DND-41 (cell line): ENCODE data around the gene S100A2.

ENCODE experiments used
- EZH2 ChIP-seq: IDR thresholded peaks from 3 replicates; pipeline ENCODE4 v1.6.1; 2012; ENCODE audit warnings: borderline replicate concordance, low read depth, mild to moderate bottlenecking, moderate library complexity, low read length, inconsistent platforms; ENCODE audit not compliant: severe bottlenecking
- TF ChIP-seq, protein P1 (sequence below): IDR thresholded peaks from 2 replicates; pipeline ENCODE4 v1.5.1; 2012; ENCODE audit warnings: borderline replicate concordance, low read length, moderate library complexity, mild to moderate bottlenecking; ENCODE audit not compliant: poor library complexity, severe bottlenecking; ENCODE audit errors: extremely low read depth

- TF ChIP-seq, protein P1, sequence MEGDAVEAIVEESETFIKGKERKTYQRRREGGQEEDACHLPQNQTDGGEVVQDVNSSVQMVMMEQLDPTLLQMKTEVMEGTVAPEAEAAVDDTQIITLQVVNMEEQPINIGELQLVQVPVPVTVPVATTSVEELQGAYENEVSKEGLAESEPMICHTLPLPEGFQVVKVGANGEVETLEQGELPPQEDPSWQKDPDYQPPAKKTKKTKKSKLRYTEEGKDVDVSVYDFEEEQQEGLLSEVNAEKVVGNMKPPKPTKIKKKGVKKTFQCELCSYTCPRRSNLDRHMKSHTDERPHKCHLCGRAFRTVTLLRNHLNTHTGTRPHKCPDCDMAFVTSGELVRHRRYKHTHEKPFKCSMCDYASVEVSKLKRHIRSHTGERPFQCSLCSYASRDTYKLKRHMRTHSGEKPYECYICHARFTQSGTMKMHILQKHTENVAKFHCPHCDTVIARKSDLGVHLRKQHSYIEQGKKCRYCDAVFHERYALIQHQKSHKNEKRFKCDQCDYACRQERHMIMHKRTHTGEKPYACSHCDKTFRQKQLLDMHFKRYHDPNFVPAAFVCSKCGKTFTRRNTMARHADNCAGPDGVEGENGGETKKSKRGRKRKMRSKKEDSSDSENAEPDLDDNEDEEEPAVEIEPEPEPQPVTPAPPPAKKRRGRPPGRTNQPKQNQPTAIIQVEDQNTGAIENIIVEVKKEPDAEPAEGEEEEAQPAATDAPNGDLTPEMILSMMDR: no peak
- no peak for TF ChIP-seq EZH2
These were observed 18.3 kb upstream of the S100A2 start for GRCh38 chr1:153583976-153584375.
